HG03342 (cell line): Measurements from ENCODE around the gene ZDHHC17.

Source experiments
- ATAC-seq: cut with Tn5 transposase; IDR thresholded peaks from one replicate; pipeline ENCODE4 v1.9.1; 2021; ENCODE audit warnings: mild to moderate bottlenecking, moderate library complexity; ENCODE audit not compliant: unreplicated experiment

The ZDHHC17 gene

DNA sequence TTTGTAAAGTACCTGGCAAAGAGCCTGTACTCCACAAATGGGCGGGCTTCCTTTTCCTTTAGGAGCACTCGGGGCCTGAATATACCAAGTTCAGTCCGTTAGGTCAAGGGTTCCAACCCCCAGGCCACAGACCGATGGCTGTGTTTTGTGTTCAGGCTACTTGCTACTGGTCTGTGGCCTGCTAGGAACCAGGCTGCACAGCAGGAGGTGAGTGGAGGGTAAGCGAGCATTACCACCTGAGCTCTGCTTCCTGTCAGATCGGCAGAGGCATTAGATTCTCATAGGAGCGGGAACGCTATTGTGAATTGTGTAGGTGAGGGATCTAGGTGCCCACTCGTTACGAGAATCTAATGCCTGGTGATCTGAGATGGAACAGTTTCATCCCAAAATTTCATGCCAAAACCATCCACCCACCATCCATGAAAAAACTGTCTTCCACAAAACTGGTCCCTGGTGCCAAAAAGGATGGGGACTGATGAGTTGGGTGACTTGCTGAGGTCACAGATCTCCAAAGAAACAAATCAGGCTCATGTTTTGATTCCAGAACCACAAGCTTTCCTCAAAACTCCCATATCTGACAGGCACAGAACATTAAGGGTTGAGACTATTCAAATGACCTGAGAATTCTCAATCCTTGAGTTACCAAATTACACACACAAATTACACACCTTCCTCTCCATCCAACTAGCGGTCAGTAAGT is 110.7 kb downstream of the ZDHHC17 start:
- no peak for ATAC-seq

DNA sequence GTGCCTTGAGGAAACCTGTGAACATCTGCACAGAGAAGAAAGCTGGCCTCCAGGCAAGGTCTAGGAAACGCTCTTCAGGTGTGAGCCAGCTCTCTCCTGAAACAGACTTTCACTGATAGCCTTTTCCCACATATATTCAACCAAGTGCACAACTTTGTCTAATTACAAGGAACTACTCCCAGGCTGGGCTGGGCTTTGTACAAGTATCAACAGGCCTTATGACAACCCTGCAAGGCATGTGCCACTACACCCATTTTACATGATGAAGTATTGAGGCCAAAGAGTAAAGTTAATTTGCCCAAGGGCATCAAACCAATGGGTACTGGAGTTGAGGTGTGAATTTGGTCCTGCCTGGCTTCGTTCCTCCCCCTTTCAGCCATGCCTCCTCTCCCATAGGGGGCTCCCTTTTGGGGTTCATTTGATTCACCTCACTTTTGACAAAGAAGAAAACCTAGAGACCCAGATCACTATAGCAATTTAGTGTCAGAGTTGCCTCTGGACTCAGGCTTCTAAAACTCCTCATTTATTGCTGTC is 112.8 kb downstream of the ZDHHC17 start:
- no peak for ATAC-seq

DNA sequence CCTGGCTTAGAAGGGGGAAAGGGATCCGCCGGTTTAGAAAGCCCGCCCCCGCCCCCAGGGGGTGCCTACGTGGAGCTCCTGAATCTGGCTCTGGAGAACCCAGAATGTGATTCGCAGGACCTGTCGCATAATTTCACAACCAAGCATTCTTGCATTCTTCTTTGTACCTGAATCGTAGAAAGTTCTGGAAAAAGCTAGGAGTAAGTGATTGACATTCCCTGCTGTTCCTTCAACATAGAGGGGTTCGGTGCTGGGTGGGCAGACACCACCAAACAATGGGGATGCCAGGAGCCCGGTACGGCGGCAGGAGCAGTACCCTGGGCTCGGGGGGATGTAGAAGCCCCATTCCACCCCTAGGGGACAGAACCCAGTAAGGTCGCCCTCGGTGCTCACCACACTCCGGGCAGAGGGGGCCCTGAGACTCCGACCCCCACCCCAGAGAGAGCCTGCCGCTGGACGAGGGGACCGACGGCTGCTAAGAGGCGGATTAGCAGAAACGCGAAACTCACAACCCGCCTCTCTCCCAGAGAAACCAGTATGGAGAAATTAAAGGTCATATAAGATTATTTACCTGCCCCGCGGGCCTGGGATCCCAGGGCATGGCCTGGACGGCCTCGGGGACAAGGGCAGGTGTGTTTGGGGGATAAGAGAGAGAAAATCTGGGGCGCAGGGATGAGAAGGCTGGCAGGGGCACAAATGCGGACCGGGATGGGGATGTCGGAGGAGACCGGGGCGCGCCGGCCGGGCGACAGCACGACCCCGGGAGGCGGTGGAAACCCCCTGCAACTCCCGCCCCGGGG is 114.4 kb downstream of the ZDHHC17 start:
- ATAC-seq, result peak; percentile 63

DNA sequence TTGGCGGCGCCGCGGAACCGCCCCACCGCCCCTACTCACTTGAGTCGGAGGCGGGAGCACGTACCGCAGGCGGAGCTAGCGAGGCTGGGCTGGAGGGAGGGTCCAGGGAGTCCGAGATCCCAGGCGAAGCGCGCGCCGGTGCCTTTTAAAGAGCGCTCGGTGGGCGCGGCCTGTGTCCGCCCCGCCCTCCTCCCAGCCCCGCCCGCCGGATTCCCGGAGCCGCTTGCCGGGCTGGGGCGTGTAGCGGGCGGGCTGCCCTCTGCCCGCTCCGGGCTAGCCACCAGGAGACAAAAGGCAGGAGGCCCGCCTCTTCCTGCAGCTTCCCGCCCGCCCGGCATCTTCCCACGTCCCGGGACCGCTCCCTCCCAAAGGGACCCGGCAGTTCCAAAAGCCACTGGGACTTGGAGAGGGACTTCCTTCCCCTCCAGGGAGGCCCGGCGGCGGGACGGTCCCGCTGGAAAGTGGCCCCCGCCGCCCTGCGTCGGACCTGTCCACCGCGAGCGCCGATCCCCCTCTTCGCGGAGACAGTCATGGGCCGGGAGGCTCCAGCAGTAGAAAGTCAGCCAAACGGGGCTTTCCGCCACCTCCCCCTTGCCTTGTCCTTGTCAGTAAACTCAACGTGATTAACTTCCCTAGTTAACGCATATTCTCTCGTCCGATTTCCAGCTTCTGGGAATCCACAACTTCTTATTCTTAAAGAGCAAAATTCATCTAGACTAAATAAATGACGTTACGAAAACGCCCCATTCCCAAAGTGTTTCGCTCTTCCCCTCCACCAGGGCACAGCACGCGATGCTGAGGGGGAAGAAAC is 115.2 kb downstream of the ZDHHC17 start, which contains the start of gene CSRP2:
TSS of gene CSRP2 (minus strand) at position 121 of the 811 bp plus-strand sequence. CDS start 12,759 bp downstream, outside the sequence.
- peak; percentile 82 for ATAC-seq

DNA sequence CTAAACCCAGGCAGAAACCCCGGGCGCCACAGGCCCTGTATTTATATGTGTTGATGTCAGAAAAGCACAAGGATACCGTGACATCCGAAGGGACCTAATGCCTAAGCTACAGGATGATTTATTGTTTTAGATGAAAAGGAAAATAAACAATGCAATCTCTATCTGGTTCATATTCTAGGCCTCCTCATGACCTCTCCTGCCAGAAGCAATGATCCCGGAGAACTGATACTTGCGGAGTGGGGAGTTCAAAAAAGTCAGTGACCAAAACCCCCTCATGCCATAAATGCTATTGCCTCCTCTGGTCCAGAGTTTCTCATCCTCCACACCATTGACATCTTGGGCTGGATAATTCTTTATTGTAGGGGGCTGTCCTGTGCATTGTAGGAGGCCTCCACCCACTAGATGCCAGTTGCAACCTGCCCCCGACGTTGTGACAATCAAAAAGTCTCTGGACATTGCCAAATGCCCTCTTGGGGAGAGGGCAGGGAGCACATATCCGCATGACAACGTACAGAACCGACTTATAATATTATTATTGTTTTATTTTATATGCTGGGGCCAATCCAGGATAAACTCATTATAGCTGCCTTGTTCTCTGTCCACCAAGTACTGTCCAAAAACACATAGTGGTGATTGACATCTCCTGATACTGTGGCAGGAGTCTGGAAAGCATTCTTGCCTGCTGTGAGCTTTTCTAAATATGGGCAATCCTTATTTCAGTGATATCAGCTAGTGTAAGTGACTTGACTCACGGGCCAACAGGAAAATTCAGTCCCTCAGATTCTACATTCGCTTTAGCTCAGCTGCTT is 116.0 kb downstream of the ZDHHC17 start:
- ATAC-seq, result no peak

DNA sequence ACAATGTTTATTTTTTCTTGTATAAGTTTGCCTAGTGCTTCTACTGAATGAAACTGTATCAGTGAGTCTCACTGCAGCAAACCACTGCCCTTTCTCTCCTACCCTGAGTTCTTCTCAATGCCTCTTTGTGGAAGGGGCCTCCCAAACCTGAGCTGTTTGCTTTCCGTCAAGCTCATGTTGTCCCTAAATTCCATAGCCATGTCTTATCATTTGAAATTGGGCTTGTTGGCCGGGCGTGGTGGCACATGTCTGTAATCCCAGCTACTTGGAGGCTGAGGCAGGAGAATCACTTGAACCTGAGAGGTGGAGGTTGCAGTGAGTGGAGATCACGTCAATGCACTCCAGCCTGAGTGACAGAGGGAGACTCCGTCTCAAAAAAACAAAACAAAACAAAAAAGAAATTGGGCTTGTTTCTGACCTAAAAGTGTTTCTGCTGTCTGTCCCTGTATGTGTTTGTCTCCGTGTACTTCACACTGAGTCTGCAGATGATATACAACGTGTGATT is 116.7 kb downstream of the ZDHHC17 start:
- no peak for ATAC-seq

DNA sequence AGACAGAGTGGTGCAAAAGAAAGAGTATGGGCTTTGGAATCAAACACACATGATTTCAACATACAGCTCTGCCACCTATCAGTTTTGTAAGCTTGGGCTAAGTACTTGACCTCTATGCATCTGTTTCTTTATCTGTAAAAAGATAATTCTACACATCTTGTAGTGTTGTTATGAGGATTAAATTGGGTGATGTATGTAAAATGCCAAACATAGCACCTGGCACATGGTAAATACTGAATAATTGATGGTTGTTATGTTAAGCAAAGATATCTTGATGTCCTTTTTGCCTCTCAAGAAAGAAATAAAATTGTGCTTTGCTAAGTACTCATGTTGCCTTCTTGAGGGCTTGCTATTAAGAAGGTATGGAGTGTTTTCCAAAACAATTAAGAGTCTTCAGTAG is 117.2 kb downstream of the ZDHHC17 start:
- no peak for ATAC-seq

DNA sequence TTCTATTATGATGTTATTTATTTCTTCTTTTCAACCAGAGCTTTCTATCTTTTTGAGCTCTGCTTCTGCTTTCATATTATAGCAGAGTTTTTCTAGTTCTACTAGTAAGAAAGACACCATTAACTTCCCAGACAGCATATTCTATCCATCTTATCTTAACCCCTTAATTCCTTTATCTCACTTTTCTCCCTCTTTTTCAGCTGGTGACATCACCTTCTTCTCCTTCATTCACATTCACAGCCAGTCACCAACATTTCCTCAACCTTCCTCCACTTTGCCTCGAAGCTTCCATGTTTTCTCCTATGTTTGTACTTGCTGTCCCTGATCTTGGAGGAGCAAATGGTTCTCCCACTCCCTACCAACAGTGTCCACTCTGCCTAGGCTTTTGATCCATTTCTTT is 118.5 kb downstream of the ZDHHC17 start:
- no peak for ATAC-seq

DNA sequence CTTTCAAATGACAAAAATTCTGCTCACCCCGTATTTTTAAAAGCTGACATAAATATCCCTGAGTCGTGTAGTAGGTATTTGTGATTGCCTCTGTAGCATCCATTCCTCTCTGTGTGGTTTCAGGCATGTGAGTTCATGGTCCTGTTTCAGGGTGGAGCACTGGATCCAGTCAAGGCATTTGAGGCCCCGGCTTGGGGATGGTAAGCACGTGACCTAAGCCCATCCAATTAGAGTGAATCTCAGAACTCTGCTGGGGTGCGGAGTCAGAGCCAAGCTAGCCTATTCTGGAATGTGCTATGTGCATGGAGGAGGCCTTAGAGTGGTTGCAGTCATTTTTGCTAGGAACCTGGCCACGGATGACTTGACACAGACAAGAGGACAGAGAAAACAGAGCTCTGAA is 119.2 kb downstream of the ZDHHC17 start:
- ATAC-seq, result no peak

DNA sequence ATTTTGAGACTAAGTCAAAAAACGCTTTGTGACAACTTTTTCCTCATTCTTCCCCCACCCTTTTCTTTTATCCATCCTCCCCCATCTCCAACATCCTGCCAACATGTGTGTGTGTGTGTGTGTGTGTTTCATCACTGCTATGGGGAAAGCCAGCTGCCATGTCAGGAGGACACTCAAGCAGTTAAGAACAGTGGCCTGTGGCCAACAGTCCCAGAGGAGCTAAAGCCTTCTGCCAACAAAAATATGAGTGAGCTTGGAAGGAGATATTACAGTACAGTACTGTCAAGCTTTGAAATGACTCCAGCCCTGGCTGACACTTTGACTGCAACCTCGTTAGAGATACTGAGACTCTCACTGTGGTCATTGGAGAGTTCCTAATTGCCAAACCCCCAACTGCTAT is 119.9 kb downstream of the ZDHHC17 start:
- no peak for ATAC-seq

DNA sequence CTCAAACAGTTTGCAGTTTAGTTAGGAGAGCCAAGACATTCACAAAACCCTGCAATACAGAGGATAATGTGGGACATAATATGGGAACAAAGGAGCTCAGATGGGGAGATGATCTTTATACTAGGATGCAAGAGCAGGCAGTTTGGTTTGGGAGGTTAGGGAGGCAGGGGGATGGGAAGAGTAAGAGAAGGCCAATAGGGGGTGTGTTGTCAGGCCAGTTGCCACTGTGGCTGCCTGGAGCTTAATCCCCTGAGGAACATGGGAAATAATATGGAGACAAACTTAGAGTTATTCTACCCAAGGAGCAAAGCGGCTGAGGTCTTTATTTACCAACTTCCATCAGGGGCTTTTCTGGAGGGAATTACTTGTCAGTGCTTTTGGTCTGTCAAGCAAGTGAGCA is 124.9 kb downstream of the ZDHHC17 start:
- ATAC-seq, result no peak

DNA sequence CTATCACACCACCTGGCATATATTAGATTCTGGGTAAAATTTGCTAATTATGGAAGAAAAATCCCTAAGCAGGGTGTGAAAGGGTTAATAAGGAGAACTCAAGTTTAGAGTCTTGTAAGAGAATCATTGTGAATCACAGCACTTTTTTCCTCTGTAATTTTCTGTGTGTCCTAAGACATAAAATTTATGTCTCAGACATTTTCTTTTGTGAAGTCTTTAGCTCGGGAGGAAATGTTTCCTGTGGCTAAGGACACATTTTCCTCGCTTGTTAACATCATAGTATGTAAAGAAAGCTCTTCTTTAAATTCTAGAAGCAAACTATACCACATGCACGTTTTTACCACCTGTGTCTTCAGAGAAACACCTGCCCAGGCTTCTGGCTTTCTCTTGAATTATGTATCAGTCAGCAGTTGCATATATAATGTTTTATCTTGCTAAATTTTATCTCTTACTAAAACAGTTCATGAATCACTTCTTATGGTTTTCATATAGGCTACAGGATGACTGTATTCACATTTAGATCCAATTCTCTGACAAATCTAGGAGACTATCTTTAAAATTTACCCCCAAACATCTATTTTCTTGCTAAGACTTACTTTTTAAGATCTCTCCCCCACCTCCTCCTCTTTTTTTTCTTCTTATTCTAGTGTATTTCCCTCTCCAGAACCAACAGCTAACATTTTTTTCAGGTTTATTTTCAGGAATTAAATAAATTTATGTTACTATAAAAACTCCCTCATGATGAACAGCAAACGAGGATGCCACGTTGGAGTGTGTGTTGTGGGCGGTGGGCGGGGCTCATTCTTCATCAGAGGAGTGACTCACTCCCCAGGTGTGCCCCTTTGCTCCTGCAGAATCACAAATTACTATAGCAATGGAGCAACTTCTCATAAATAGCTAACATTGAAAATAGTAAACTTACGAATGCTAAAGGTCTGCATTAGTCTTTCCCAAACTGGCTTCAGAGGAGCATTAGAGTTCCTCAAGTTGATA is 126.5 kb downstream of the ZDHHC17 start:
- no peak for ATAC-seq

DNA sequence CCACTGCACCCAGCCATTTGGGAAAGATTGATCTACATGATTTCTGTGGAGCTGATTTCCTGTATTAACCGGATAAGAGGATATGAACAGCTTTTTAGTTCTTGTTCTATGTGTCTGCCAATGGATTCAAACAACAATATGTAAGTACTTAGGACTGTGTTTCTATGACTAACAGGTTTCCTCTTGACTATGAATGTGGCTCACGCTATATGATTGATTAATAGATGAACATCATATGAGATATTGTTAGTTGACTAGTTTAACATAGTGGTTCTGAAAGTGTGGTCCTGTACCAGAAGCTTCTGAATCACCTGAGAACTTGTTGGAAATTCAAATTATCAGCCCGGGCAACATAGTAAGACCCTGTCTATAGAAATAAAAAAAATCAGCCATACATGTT is 127.7 kb downstream of the ZDHHC17 start:
- no peak for ATAC-seq

DNA sequence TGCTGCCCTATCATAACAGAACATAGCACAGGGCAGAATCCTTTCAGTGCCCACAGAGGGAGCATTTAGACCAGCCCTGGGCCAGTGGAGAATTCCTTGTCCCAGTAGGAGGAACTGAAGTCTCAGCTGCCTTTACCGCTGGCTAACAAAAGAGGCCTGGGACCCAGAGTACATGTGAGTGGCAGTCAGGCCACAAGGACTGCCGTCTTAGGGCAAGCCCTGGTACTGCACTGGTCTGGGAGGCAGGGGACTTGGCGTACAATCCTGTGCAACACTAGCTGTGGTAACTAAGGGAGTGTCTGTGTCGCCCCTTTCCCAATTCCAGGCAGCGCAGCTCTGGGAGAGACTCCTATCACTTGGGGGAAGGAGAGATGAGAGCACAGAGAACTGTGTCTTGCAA is 131.9 kb downstream of the ZDHHC17 start:
- no peak for ATAC-seq

DNA sequence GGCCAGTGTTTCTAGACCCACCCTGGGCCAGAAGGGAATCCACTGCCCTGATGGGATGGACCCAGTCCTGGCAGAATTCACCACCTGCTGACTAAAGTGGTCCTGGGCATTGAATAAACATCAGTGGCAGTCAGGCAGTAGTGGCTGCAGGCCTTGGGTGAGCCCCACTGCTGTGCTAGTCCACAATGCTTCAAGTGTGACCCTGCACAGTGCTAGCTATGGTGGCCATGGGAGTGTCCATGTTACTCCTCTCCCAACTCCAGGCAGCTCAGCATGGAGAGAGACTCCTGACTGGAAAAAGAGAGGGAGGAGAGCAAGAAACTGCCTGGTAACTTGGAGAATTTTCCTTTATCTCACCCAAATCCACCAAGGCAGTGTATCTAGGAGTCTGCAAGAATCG is 132.4 kb downstream of the ZDHHC17 start:
- no peak for ATAC-seq

DNA sequence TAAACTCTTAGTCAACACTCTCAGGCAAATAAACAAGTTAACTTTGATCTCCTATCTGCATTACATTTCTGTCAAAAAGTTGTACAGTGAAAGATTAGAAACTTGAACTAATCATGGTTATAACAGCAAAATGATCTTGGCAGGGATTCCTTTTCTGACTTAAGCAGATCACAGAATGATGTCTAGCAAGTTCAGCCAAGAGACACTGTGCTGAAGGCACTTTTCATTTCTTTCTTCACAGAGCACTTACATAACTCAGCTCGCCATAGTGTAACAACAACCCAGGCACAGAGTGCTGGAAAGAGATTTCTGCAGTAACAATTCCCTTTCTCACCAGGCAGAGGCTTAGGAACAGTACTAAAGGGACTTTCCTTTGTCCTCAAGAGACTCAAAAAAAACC is 134.5 kb downstream of the ZDHHC17 start:
- ATAC-seq, result no peak

DNA sequence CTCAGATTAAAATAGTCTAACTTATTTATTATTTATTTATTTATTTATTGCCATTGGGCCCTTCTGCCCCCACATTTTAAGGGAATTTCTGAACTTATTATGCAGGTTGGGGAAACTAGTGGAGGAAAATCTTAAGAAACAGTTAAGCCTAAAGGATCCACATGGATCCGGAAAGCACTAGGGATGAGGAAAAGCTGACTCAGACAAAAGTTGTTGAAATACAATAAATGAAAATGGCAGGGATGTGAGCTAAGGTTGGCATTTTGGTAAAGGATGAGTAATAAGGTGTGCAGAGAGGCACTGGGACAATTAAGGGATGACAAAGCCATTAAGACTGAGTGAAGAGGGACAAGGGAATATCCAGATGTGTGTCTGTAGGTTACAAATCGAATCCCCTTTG is 135.6 kb downstream of the ZDHHC17 start:
- no peak for ATAC-seq

DNA sequence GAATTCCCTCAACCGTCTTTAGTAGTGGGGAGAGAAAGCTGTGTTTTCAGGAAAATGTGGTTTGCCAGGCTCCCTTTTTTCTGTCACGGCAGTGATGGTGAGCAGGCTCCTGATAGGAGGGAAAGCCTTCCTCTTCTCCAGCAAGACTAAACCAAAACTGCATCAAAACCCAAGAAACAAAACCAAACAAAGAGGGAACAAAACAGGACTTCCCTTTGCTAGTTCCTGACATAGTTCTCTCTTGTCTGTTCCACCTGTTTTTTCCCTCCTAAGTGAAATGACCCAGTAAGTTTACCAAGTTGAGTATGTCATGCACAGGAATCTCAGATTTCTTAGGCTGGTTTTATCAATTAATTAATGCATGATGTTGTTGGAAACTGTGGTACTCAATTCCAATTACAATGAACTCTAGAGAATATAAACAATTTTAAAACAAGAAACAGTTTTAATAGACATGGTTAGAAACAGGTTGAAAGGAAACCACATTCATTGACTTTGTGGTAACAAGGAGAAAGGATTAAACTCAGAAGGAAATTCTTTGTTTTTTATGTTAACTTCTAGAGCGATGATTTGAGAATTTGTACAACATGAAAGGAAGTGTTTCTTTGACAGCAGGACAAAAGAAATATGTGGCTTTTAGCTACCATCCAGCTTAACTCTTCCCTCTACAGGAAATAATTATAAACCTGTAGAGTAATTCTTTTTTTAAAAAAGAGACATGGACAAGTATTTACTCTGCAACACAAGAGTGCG is 137.9 kb downstream of the ZDHHC17 start:
- ATAC-seq, result no peak
